GM23248 (cell line): ENCODE results near the gene ZNF579.

Source experiments
- EZH2 ChIP-seq: fragments of 200-600 bp; sonication (generic); IDR thresholded peaks from 2 replicates; pipeline ENCODE4 v1.6.1; 2018; ENCODE audit warnings: antibody characterized with exemption, mild to moderate bottlenecking; ENCODE audit not compliant: insufficient read depth, poor library complexity, severe bottlenecking
- EZH2phosphoT487 ChIP-seq: fragments of 200-600 bp; sonication (generic); IDR thresholded peaks from 2 replicates; pipeline ENCODE4 v1.6.1; 2018; ENCODE audit warnings: antibody characterized with exemption, moderate library complexity, mild to moderate bottlenecking, low read depth; ENCODE audit not compliant: insufficient read depth

- TF ChIP-seq EZH2: no peak
- TF ChIP-seq EZH2phosphoT487: no peak
Measured at GRCh38 chr19:55529636-55530234, 50.9 kb downstream of the ZNF579 start.
